Measurements from ENCODE around the gene RAMACL. TPM values are rescaled to one million over a fixed set of nuclear protein-coding genes. Genes with fewer than 3 reads are reported as not detected.
A peak's percentile ranks its signal among the peaks of the same experiment; 100 is the strongest.
"Not testable (repeated sequence)": the region's sequence is repeated elsewhere in the genome, so short reads cannot be mapped to it uniquely, and the experiment has no call there.

The RAMACL gene
- total RNA-seq (1 to 10 TPM in 1 of 4 donors, under 1 TPM in 3; 0.17 to 1.3 (median 0.72) TPM), polyA plus RNA-seq (under 1 TPM; 0.25 to 0.48 (median 0.38) TPM)
- long read RNA-seq, donor 1: 0 reads
- long read RNA-seq, donor 2, partial matches to known transcripts: 0 of 2 reads
- long read RNA-seq, donor 2, other reads (novel, unspliced or antisense): 0 of 2 reads

DNA sequence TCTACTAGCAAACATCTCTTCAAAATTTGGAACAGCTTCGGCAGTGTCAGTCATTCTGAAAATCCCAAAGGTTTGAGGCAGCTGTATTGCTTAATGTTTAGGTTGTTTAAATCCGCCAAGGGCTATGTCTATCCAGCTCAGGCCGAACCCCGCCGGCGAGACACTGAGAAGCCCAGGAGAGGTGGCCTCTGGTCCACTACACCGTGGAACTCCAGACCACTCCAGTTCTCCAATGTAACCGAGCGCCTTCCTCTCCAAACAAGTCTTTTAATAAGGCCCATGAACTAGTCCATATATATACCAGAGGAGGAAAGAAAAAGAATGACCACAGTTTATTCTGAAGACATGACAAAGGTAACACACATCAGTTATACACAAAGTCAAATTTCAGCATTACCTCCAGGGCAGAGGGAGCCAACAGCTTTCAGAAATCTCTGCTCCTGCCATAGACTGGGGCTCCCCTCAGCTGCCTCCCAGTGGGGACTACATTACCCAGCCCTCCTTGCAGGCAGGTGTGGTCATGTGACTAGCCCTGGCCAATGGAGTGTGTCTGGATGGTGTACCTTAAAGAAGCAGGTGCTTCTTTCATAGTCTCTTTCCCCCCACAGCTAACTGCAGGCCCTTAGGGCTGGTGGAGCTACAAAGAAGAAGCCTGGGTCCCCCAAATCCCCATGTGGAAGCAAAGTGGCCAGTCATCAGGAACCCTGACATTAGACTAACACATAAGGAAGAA lies at the start of gene RAMACL:
RAMACL (minus strand) TSS at position 255 of the 733 bp plus-strand sequence; CDS start at position 54, 201 bp downstream.
- Histone ChIP-seq H3K27ac (no peak within 1 kb of the TSS), H3K4me3 (no peak within 1 kb of the TSS), H3K9me3 (no peaks in the 10 kb centered on the region), H3K36me3 (ENCODE audit: insufficient read depth in 1 of 2, low read depth in 1 of 2) (no peaks in the 10 kb centered on the region), H3K4me1 (peaks cover 34% of the 10 kb centered on the region), H3K27me3 (ENCODE audit: insufficient read depth in 3 of 3, low read length in 2 of 3) (no peaks in the 10 kb centered on the region)
- intact Hi-C loops (cut with DNase I): no loop called here
- DNase-seq: no peak
- peak; percentile 73 to 86 (median 77) for ATAC-seq
- WGBS, 3 donors: 97 to 98% (median 97%) methylated on average over 8 to 9 of the region's 9 CpGs
- TF ChIP-seq, protein P1, sequence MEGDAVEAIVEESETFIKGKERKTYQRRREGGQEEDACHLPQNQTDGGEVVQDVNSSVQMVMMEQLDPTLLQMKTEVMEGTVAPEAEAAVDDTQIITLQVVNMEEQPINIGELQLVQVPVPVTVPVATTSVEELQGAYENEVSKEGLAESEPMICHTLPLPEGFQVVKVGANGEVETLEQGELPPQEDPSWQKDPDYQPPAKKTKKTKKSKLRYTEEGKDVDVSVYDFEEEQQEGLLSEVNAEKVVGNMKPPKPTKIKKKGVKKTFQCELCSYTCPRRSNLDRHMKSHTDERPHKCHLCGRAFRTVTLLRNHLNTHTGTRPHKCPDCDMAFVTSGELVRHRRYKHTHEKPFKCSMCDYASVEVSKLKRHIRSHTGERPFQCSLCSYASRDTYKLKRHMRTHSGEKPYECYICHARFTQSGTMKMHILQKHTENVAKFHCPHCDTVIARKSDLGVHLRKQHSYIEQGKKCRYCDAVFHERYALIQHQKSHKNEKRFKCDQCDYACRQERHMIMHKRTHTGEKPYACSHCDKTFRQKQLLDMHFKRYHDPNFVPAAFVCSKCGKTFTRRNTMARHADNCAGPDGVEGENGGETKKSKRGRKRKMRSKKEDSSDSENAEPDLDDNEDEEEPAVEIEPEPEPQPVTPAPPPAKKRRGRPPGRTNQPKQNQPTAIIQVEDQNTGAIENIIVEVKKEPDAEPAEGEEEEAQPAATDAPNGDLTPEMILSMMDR (IDR thresholded peaks at IDR 0.05): no peak

DNA sequence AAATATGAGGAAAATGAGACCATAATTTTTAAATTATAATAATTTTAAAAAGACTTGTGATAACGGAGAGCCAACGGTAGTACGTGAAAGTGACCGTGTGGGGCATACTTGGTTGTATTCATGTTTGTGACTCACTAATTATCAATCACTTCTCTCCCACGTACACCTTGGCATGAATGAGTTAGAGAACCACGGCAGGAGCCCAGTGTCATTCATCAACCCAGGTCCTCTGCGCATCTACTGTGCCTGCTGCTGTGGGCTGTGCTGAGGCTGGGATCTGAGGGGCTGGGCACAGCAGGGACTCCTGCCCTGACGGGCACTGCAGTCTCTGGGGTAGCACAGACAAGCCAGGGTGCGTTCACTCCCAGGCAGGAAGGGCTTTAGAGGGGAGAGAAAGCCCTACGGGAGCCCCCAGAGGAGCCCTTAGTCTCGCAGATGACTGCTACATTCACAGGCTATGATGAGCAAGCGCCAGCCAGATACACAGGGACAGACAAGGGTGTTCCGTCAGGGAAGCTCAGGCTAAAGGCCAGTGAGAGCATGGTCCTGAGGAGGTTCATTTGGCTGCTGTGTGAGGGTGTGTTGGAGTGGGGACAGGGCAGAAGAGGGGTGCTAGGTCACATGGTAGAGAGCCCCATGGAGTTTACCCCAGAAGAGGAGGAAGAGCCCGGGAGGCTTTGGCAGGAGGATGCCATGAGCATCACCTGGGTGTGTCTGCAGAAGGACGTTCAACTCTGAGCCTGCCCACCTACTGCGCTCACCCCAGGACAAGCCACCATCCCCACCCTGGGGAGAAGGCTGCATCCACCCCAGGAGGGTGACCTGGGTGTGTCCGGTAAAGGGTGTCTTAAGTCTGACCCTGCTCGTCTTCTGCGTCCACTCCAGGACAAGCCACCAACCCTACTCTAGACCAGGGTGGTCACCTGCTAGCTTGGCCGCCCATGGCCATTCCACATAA lies 48.8 kb upstream of the RAMACL start:
- H3K9me3 ChIP-seq: no peaks in the 10 kb centered on the region
- no peaks in the 10 kb centered on the region for H3K36me3 ChIP-seq (ENCODE audit: insufficient read depth in 1 of 2, low read depth in 1 of 2)
- 94 to 95% (median 95%) methylated on average over 20 of the region's 20 CpGs for WGBS, 3 donors
- no peaks in the 10 kb centered on the region for H3K27me3 ChIP-seq (ENCODE audit: insufficient read depth in 3 of 3, low read length in 2 of 3)
- peaks cover 34% of the 10 kb centered on the region for H3K4me1 ChIP-seq
- intact Hi-C loops (cut with DNase I): loop anchor here in 1 of 2 donors (5.0 kb wide), 1 partner anchor 52 kb away; no protein-coding TSS in a partner anchor
- TF ChIP-seq, protein P1 (IDR thresholded peaks at IDR 0.05): no peak
- DNase-seq (no peak), ATAC-seq (no peak)
- H3K4me3 ChIP-seq: no peak overlapping the region
- peak overlapping the region; percentile 46 for H3K27ac ChIP-seq

DNA sequence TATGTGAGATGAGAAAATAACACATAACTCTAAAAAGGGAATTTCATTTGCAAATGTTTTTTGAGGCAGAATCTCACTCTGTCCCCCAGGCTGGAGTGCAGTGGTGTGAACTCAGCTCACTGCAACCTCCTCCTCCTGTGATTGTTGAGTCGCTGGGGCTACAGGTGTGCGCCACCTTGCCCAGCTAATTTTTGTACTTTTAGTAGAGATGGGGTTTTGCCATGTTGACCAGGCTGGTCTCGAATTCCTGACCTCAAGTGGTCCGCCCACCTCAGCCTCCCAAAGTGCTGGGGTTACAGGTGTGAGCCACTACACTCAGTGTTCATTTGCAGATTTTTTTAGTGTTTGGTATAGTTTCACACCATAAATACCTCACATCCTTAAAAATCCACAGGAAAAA lies 48.1 kb upstream of the RAMACL start:
- Histone ChIP-seq H3K4me1 (peaks cover 36% of the 10 kb centered on the region), H3K27ac (peak overlapping the region; percentile 81)
- not testable (repeated sequence) for DNase-seq

DNA sequence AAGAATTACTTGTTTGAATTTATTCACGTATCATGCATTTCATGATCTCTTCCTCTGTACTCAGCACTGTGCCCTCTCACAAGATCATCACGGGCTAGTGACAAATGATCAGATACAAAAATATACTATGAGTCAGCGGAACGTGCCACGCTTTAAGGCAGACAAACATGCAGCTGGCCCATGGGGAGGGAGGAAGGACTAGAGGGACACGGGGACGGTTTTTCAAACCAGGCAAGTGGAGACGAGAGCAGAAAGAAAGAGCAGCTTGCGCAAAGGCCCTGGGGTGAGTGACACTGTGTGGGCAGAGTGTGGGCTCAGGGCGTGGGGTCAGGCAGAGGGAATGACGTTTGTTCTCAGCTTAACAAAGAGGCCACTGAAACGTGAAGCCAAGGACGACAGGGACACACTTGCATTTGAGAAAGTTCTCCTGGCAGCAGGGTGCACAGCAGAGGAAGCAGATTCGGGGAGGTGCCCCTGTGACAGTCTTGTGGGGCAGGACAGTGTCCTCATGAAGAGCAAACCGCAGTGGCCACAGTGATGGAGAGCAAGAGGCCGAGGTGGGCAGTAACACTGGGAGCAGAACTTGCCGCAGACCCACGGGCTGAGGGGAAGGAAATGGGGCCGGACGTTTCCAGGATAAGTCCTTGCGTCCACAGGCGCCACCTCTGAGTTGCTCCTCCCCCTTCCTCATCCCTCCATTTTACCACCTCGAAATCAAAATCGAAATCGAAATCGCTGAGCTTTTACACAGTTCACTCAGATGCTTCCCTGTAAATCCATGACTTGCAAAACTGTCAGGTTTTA lies 47.5 kb upstream of the RAMACL start:
- intact Hi-C loops (cut with DNase I): loop anchor here in 1 of 2 donors (2.0 kb wide), 1 partner anchor 59 kb away; no protein-coding TSS in a partner anchor
- DNase-seq (peak; percentile 62 to 85), ATAC-seq (peak; percentile 93 to 96 (median 94))
- WGBS, 3 donors: 54 to 67% (median 60%) methylated on average over 26 of the region's 26 CpGs
- H3K9me3 ChIP-seq: no peaks in the 10 kb centered on the region
- TF ChIP-seq, protein P1 (IDR thresholded peaks at IDR 0.05): no peak
- peak overlapping the region; percentile 81 for H3K27ac ChIP-seq
- H3K36me3 ChIP-seq (ENCODE audit: insufficient read depth in 1 of 2, low read depth in 1 of 2): no peaks in the 10 kb centered on the region
- H3K4me3 ChIP-seq: no peak overlapping the region
- no peaks in the 10 kb centered on the region for H3K27me3 ChIP-seq (ENCODE audit: insufficient read depth in 3 of 3, low read length in 2 of 3)
- H3K4me1 ChIP-seq: peaks cover 42% of the 10 kb centered on the region

More for the DNA sequence above, 48.1 kb upstream of the RAMACL start:
- intact Hi-C loops (cut with DNase I); H3K4me3 ChIP-seq; ATAC-seq; H3K27me3 ChIP-seq (ENCODE audit: insufficient read depth in 3 of 3, low read length in 2 of 3); H3K9me3 ChIP-seq; H3K36me3 ChIP-seq (ENCODE audit: insufficient read depth in 1 of 2, low read depth in 1 of 2): not testable (repeated sequence)
- 93 to 95% (median 94%) methylated on average over 4 of the region's 4 CpGs for WGBS, 3 donors

All from psoas muscle (tissue), 8 donors.